CD14-positive monocyte (primary cell): ENCODE measurements around the gene SIAH1. TPM values are rescaled to one million over a fixed set of nuclear protein-coding genes. Genes with fewer than 3 reads are reported as not detected.

Experiments
- DNase-seq, 3 donors: peaks; one replicate each; pipeline ENCODE4 v3.0.0-alpha.2; 2011 to 2022
- H2AFZ ChIP-seq: 2 replicates; pipeline ENCODE4 v1.6.0; 2012; ENCODE audit warnings: mild to moderate bottlenecking, low read depth, low read length, inconsistent platforms; ENCODE audit not compliant: insufficient read depth, poor library complexity, severe bottlenecking
- H3K27ac ChIP-seq, 2 donors: 1 replicate in 1 of 2; 2 replicates in 1 of 2; pipeline ENCODE4 v1.5.1; 2012 to 2013; ENCODE audit warnings: low read length in 2 of 2, control low read depth in 1 of 2, inconsistent platforms in 1 of 2, low read depth in 1 of 2, mild to moderate bottlenecking in 1 of 2
- H3K27me3 ChIP-seq, 2 donors: one replicate each; pipeline versions ENCODE4 v1.6.0 to v1.6.1; 2011 to 2013; ENCODE audit warnings: low read length in 2 of 2; ENCODE audit not compliant: control insufficient read depth in 2 of 2, insufficient read depth in 2 of 2
- H3K36me3 ChIP-seq, 2 donors: replicated peaks in 1 of 2; 1 replicate in 1 of 2; 2 replicates in 1 of 2; pipeline versions ENCODE4 v1.5.1 to v1.6.1; 2012 to 2013; ENCODE audit warnings: low read length in 2 of 2, control low read depth in 1 of 2, inconsistent platforms in 1 of 2, mild to moderate bottlenecking in 1 of 2; ENCODE audit not compliant: insufficient read depth in 2 of 2, control insufficient read depth in 1 of 2
- H3K4me1 ChIP-seq, 2 donors: 1 replicate in 1 of 2; 2 replicates in 1 of 2; pipeline versions ENCODE4 v1.5.1 to v1.6.1; 2012 to 2013; ENCODE audit warnings: low read length in 2 of 2, control low read depth in 1 of 2, inconsistent platforms in 1 of 2, mild to moderate bottlenecking in 1 of 2, moderate library complexity in 1 of 2; ENCODE audit not compliant: insufficient read depth in 2 of 2, control insufficient read depth in 1 of 2
- H3K4me2 ChIP-seq: replicated peaks from 2 replicates; pipeline ENCODE3; 2012; ENCODE audit warnings: low read length, moderate library complexity, mild to moderate bottlenecking; ENCODE audit not compliant: poor library complexity, severe bottlenecking; ENCODE audit errors: extremely low read depth
- H3K4me3 ChIP-seq, 3 experiments: fragments of 200-600 bp in 1 of 3; sonication (generic) in 1 of 3; replicated peaks in 1 of 3; 1 replicate in 2 of 3; 2 replicates in 1 of 3; pipeline ENCODE4 v1.5.1; 2011 to 2013; ENCODE audit warnings: low read length in 3 of 3, mild to moderate bottlenecking in 3 of 3, control low read depth in 2 of 3, low read depth in 2 of 3, inconsistent platforms in 1 of 3, moderate library complexity in 1 of 3
- H3K79me2 ChIP-seq: 2 replicates; pipeline ENCODE4 v1.6.0; 2012; ENCODE audit warnings: mild to moderate bottlenecking, control low read depth, inconsistent platforms, low read length, moderate library complexity; ENCODE audit not compliant: insufficient read depth
- H3K9ac ChIP-seq: 2 replicates; pipeline ENCODE4 v1.6.0; 2017; ENCODE audit warnings: low read length, mild to moderate bottlenecking; ENCODE audit not compliant: insufficient read depth, poor library complexity, severe bottlenecking
- H3K9me3 ChIP-seq, 2 donors: replicated peaks in 1 of 2; 1 replicate in 1 of 2; 2 replicates in 1 of 2; pipeline versions ENCODE4 v1.5.1 to v1.6.1; 2012 to 2013; ENCODE audit warnings: low read length in 2 of 2, control low read depth in 1 of 2; ENCODE audit not compliant: control insufficient read depth in 1 of 2, insufficient read depth in 1 of 2
- H4K20me1 ChIP-seq: 2 replicates; pipeline ENCODE4 v1.6.0; 2012; ENCODE audit warnings: mild to moderate bottlenecking, low read length, control low read depth, moderate library complexity; ENCODE audit not compliant: insufficient read depth
- H3K27ac Mint-ChIP-seq, 7 donors: one replicate each; pipeline ENCODE4 v1.8.0; 2020; ENCODE audit warnings: mild to moderate bottlenecking in 7 of 7, mixed read lengths in 7 of 7, moderate library complexity in 6 of 7, inconsistent platforms in 2 of 7
- H3K27me3 Mint-ChIP-seq, 3 donors: one replicate each; pipeline ENCODE4 v1.8.0; 2021 to 2022; ENCODE audit warnings: low read depth in 3 of 3, mild to moderate bottlenecking in 3 of 3, mixed read lengths in 3 of 3, moderate library complexity in 3 of 3, inconsistent platforms in 1 of 3
- H3K36me3 Mint-ChIP-seq, 2 donors: one replicate each; pipeline ENCODE4 v1.8.0; 2020; ENCODE audit warnings: mixed read lengths in 2 of 2, inconsistent platforms in 1 of 2, mild to moderate bottlenecking in 1 of 2
- H3K4me1 Mint-ChIP-seq: one replicate; pipeline ENCODE4 v1.8.0; 2020; ENCODE audit warnings: mild to moderate bottlenecking, mixed read lengths
- H3K4me3 Mint-ChIP-seq, 2 donors: one replicate each; pipeline ENCODE4 v1.8.0; 2020; ENCODE audit warnings: mild to moderate bottlenecking in 2 of 2, mixed read lengths in 2 of 2, moderate library complexity in 1 of 2
- H3K9me3 Mint-ChIP-seq, 7 donors: one replicate each; pipeline ENCODE4 v1.8.0; 2020 to 2022; ENCODE audit warnings: mixed read lengths in 7 of 7, mild to moderate bottlenecking in 6 of 7, moderate library complexity in 6 of 7, inconsistent platforms in 2 of 7
- WGBS: methylation state at CpG from one replicate; pipeline ENCODE4 v1.1.5; 2013; ENCODE audit warnings: missing lambda C conversion rate; ENCODE audit not compliant: insufficient coverage; 5-methylcytosine and 5-hydroxymethylcytosine counted together
- intact Hi-C, 2 donors: fragments of 100-400 bp; cut with micrococcal nuclease; formaldehyde crosslinking; loops; one replicate each; pipeline versions ENCODE4 v1.15.0 to v1.15.1; 2023
- polyA plus RNA-seq, 3 donors: library from polyadenylated mRNA; depleted of rRNA in 1 of 3; unstranded in 2 of 3; stranded (reverse) in 1 of 3; fragments of 300-500 nt in 2 of 3; fragments of >200 nt in 1 of 3; fragmentation: Illumina TruSeq in 2 of 3; gene quantifications; 1 replicate in 2 of 3; 2 replicates in 1 of 3; pipeline ENCODE4 v1.2.3, GENCODE V29; 2012 to 2021
- TF ChIP-seq, protein P1 (sequence below): fragments of 200-600 bp; IDR thresholded peaks from one replicate; pipeline ENCODE4 v1.8.0; 2022; ENCODE audit warnings: antibody characterized with exemption, mild to moderate bottlenecking

The SIAH1 gene
- polyA plus RNA-seq, 3 donors = 4.9 to 11.8 (median 5.6) TPM

DNA sequence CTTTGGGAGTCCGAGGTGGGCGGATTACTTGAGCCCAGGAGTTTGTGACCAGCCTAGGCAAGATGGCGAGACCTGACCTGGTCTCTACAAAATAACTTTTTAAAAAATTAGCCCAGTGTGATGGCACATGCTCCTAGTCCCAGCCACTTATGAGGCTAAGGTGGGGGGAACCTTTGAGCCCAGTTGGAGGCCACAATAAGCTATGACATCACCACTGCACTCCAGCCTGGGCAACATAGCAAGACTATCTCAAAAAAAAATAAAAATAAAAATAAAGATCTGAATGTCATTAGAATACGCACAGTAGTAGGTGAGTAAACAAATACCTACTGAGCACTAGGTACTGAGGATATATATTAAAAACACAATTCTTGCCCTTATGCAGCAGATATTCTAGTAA lies 3.1 kb downstream of the SIAH1 start:
- peak overlapping the region in 1 of 7 donors; percentile 25 for H3K27ac Mint-ChIP-seq
- H3K4me3 Mint-ChIP-seq = no peak overlapping the region

DNA sequence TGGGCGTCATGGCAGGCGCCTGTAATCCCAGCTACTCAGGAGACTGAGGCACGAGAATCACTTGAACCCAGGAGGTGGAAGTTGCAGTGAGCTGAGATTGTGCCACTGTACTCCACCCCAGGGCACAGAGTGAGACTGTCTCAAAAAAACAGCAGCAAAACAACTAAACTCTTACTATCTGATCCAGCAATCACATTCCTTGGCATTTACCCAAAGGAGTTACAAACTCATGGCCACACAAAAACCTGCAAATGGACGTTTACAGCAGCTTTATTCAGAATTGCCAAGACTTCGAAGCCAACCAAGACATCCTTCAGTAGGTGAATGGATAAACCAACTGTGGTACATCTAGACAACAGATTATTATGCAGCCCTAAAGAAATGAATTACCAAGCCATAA lies 4.0 kb downstream of the SIAH1 start:
- H3K79me2 ChIP-seq = peaks cover 84% of the 10 kb centered on the region
- no peak overlapping the region for H3K9ac ChIP-seq
- WGBS = no CpG with 5 or more reads among the region's 5 CpGs
- H3K4me3 ChIP-seq = no peak overlapping the region
- H2AFZ ChIP-seq = no peak overlapping the region
- no peaks in the 10 kb centered on the region for H3K9me3 Mint-ChIP-seq
- H3K36me3 Mint-ChIP-seq = no peaks in the 10 kb centered on the region
- intact Hi-C loops = loop anchor here in 1 of 2 donors (10.0 kb wide), 1 partner anchor 244 kb away; no protein-coding TSS in a partner anchor
- peaks cover 67 to 86% of the 10 kb centered on the region in 2 donors for H3K4me1 ChIP-seq
- DNase-seq = no peak
- no peaks in the 10 kb centered on the region for H3K27me3 ChIP-seq
- TF ChIP-seq, protein P1, sequence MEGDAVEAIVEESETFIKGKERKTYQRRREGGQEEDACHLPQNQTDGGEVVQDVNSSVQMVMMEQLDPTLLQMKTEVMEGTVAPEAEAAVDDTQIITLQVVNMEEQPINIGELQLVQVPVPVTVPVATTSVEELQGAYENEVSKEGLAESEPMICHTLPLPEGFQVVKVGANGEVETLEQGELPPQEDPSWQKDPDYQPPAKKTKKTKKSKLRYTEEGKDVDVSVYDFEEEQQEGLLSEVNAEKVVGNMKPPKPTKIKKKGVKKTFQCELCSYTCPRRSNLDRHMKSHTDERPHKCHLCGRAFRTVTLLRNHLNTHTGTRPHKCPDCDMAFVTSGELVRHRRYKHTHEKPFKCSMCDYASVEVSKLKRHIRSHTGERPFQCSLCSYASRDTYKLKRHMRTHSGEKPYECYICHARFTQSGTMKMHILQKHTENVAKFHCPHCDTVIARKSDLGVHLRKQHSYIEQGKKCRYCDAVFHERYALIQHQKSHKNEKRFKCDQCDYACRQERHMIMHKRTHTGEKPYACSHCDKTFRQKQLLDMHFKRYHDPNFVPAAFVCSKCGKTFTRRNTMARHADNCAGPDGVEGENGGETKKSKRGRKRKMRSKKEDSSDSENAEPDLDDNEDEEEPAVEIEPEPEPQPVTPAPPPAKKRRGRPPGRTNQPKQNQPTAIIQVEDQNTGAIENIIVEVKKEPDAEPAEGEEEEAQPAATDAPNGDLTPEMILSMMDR = no peak
- no peaks in the 10 kb centered on the region for H3K27me3 Mint-ChIP-seq
- no peak overlapping the region for H3K4me2 ChIP-seq
- H3K27ac Mint-ChIP-seq = peak overlapping the region in 1 of 7 donors; percentile 39
- H3K4me3 Mint-ChIP-seq = no peak overlapping the region
- H3K27ac ChIP-seq = no peak overlapping the region
- H4K20me1 ChIP-seq = peaks cover 81% of the 10 kb centered on the region
- H3K4me1 Mint-ChIP-seq = peaks cover 70% of the 10 kb centered on the region
- H3K9me3 ChIP-seq = no peaks in the 10 kb centered on the region
- H3K36me3 ChIP-seq = no peaks in the 10 kb centered on the region

More for the DNA sequence above, 3.1 kb downstream of the SIAH1 start:
- H3K9ac ChIP-seq = no peak overlapping the region
- peaks cover 74% of the 10 kb centered on the region for H3K79me2 ChIP-seq
- Mint-ChIP-seq H3K27me3 (no peaks in the 10 kb centered on the region), H3K9me3 (no peaks in the 10 kb centered on the region), H3K36me3 (no peaks in the 10 kb centered on the region), H3K4me1 (peaks cover 67% of the 10 kb centered on the region)
- H3K36me3 ChIP-seq = no peaks in the 10 kb centered on the region
- peaks cover 63 to 84% of the 10 kb centered on the region in 2 donors for H3K4me1 ChIP-seq
- no peaks in the 10 kb centered on the region for H3K9me3 ChIP-seq
- TF ChIP-seq, protein P1 = no peak
- peak overlapping the region; percentile 88 for H3K4me2 ChIP-seq
- H4K20me1 ChIP-seq = peaks cover 72% of the 10 kb centered on the region
- no peak overlapping the region for H3K4me3 ChIP-seq
- no peak overlapping the region for H2AFZ ChIP-seq
- no peak for DNase-seq
- WGBS = 100% methylated on average over 1 of the region's 4 CpGs
- no peak overlapping the region for H3K27ac ChIP-seq
- H3K27me3 ChIP-seq = no peaks in the 10 kb centered on the region
- intact Hi-C loops = loop anchor here in 1 of 2 donors (2.0 to 10.0 kb wide), 2 partner anchors 15 to 243 kb away; no protein-coding TSS in a partner anchor
